Measurements from ENCODE around the gene TMEM109.

TMEM109 gene

DNA sequence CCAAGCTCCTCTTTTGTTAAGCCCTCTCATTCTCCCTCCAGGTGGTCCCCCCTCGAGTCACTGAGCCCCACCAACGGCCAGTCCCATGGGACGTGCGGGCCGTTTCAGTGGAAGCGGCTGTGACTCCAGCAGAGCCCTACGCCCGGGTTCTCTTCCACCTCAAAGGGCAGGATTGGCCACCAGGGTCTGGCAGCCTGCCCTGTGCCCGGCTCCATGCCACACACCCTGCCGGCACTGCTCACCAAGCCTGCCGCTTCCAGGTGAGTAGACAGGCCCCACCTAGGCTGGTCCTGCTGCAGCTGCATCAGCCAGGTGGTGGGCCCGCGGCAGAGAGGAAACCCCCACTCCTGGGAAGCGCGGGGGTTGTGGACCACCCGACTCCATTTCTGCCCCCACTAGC is 13.6 kb downstream of the TMEM109 start:
- DNase-seq = no peak

DNA sequence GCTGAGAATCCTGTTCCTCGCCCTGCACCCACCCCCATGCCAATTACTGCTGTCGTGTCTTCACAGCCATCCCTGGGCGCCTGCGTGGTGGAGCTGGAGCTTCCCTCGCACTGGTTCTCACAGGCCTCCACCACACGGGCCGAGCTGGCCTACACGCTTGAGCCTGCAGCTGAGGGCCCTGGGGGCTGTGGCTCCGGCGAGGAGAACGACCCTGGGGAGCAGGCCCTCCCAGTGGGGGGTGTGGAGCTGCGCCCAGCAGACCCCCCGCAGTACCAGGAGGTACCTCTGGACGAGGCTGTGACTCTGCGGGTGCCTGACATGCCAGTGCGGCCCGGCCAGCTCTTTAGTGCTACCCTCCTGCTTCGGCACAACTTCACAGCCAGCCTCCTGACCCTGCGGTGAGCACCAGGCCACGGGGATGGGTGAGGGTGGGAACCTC is 14.6 kb downstream of the TMEM109 start:
- no peak for DNase-seq

DNA sequence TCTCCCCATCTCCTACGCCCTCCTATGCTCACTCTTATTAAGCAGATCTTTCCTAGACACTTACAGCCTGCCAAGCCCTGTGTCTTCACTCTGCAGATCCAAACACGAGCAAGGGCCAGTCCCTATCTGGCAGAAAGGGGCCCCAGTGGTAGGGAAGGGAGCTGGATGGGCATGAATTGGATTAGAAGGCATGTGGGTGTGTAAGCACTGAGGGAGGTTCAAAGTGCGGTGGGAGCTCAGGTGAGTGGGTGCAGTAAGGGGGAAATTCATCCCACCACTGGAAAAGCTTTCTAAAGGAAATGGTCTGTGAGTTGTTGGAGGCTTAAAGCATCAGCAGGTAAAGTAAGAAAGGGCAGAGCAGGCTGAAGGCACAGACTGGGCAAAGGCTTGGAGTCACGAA is 15.8 kb downstream of the TMEM109 start:
- no peak for DNase-seq

DNA sequence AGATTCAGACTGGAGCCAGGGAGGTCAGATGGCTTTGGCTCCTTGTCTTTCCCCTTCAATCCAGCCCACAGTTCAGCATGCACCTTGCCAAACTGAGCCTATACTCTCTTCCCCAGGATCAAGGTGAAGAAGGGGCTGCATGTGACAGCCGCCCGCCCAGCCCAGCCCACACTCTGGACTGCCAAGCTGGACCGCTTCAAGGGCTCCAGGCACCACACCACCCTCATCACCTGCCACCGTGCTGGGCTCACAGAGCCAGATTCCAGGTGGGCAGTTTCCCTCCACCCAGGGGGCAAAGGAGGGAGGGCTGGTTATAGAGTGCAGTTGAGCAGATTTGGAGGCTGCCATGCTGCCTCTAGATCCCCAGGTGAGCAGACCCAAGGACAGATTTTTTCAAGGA is 16.4 kb downstream of the TMEM109 start:
- DNase-seq = no peak

DNA sequence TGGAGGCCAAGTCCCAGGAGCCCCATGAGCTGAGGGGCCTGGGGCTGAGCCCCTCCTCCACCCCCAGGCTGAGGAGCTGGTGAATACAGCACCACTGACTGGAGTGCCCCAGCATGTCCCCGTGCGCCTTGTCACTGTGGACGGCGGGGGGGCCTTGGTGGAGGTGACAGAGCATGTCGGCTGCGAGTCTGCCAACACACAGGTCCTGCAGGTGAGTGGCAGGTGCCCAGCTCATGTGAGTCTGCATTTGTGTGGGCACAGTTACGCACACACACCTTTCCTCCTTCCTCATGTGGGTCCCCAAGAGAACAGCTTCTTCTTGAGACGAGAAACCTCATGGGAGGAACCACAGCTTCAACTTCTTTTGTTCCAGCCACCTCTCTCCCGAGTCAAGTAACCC is 18.0 kb downstream of the TMEM109 start:
- no peak for DNase-seq

DNA sequence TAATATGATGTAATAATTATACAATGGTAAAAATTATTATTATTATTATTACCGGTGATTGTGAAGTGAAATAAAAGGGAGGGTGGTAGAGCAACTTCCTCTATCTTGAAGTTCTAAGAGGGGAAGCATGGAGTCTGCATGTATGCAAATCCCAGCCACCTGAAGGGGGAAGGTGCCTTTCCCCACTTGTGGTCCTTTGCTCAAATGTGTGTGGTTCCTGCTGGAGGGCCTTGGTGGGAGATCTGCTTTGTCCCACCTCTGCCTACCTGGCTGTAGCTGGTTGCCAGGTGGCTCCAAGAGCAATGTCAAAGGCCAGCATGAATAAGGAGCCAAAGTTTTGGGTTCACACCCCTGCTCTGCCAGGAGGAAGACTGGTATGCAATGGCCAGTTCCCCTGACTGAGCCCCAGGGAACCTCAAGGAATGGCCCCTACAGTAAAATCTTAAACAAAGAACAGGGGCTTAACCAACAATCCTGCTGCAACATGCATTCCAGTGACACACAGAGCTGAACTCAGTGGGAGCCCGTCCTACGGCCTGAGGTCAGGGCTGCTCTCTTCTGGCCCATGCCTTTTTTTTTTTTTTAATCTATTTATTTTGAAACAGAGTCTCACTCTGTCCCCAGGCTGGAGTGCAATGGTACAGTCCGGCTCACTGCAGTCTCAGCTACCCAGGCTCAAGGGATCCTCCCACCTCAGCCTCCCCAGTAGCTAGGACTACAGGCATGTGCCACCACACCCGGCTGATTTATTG is 18.8 kb downstream of the TMEM109 start:
- no peak for DNase-seq

DNA sequence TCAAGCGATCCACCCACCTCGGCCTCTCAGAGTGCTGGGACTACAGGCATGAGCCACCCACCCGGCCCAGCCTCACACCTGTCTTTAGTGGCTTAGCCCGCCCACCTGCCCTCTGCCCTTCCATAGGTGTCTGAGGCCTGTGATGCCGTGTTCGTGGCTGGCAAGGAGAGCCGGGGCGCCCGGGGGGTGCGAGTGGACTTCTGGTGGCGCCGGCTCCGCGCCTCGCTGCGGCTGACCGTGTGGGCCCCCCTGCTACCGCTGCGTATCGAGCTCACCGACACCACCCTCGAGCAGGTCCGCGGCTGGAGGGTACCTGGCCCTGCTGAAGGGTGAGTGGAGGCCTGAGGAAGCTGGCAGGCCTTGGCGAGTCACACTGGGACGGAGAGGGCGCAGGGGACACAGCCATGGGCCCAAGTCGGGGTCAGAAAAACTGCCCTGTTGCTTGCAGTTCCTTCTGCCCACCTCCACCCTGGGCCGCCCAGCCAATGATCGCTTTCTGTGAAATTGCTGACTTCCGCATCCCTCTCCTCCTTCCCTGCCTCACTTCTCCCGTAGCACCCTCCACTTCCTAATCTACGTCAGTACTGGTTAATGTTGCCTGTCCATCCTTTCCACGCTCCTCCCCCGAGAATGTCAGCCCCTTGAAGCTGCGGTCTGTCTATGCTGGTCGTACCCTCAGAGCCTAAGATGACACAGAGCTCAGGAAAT is 19.6 kb downstream of the TMEM109 start:
- DNase-seq = no peak

DNA sequence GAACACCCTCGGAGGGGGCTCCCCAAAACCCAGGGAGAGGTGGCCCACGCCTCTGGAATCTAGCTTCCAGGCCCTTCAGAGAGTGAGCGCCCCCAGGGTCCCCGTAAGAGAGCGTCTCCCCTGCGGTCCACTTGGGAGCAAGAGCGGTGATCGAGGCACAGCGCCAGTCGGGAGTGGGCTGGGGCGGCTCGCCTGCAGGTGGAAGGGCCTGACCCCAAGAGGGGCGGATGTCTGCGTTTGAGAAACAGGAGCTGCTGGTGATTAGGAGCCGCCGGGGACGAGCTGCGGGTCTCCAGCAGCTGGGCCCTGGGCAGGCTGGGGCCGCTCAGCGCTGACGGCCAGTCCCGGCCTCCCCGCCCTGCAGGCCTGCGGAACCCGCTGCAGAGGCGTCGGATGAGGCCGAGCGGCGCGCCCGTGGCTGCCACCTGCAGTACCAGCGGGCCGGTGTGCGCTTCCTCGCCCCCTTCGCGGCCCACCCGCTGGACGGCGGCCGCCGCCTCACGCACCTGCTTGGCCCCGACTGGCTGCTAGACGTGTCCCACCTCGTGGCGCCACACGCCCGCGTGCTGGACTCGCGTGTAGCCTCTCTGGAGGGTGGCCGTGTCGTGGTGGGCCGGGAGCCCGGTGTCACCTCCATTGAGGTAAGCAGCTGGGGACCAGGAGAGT is 20.3 kb downstream of the TMEM109 start:
- DNase-seq = no peak

DNA sequence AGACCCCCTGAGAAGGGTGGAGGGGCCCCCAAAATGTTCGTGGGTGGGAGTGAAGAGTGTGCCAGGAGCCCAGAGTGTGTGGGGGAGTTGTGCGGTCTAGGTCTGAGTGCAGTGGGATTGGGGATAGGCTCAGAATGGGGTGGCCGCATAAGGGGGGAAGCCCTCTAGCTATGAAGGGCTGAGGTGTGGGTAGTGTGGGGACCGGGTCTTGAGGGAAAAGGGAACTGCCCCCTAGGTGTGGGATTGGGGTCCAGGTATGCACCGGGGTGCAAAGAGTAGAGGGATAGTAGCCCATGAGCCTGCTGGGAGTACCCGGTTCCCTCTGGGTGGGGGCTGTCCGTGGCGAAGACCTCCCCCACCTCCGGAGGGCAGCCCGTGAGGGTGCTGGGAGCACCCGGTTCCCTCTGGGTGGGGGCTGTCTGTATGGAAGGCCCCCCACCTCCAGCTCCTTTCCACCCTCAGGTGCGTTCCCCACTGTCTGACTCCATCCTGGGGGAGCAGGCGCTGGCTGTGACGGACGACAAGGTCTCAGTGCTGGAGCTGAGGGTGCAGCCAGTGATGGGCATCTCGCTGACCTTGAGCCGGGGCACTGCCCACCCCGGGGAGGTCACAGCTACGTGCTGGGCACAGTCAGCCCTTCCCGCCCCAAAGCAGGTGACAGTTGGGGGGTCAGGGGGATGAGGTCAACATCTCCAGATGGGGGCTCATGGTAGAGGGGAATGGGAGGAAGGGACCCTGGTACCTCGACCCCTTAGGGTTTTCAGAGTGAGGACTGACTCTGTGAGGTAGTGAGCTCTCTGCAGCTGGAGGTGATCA is 21.0 kb downstream of the TMEM109 start:
- DNase-seq = no peak

DNA sequence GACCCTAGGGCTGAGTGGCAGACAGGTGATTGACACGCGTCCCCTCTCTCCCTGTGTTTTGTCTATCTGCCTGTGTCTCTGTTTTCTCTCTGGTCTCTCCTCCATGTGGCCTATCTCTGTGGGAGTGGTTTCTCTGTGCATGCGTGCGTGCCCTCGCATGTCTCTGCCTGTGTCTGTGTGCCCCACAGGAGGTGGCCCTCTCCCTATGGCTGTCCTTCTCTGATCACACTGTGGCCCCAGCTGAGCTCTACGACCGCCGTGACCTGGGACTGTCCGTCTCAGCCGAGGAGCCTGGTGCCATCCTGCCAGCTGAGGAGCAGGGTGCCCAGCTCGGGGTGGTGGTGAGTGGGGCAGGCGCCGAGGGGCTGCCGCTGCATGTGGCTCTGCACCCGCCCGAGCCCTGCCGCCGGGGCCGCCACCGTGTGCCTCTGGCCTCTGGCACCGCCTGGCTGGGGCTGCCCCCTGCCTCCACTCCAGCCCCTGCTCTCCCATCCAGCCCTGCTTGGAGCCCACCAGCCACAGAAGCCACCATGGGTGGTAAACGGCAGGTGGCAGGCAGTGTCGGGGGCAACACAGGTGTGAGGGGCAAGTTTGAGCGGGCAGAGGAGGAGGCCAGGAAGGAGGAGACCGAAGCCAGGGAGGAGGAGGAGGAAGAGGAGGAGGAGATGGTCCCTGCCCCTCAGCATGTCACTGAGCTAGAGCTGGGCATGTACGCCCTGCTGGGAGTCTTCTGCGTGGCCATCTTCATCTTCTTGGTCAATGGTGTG is 21.9 kb downstream of the TMEM109 start:
- DNase-seq = no peak

DNA sequence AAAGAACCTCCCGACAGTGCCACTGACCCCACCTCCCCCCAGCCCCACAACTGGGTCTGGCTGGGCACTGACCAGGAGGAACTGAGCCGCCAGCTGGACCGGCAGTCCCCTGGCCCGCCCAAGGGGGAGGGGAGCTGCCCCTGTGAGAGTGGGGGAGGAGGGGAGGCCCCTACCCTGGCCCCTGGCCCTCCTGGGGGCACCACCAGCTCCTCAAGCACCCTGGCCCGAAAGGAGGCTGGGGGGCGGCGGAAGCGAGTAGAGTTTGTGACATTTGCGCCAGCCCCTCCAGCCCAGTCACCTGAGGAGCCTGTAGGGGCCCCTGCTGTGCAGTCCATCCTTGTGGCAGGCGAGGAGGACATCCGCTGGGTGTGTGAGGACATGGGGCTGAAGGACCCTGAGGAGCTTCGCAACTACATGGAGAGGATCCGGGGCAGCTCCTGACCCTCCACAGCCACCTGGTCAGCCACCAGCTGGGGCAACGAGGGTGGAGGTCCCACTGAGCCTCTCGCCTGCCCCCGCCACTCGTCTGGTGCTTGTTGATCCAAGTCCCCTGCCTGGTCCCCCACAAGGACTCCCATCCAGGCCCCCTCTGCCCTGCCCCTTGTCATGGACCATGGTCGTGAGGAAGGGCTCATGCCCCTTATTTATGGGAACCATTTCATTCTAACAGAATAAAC is 22.6 kb downstream of the TMEM109 start:
- DNase-seq = no peak

DNA sequence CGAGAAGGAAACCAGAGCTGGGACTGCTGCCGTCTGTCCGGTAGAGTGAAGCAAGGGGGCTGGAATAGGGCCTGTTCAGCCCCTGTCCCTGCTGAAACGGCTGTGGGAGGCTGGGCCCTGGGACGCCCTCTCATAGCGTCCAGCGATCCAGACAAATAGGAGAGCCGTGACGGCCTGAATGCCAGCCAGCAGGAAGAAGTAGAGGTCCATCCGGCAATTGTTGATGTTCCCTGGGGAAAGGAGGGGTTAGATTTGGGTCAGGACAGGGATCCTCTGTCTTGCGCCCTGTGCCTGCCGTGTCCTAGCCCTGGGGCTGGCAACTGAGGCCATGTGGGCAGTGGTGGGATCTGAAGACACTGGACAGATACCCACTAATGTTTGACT is 23.2 kb downstream of the TMEM109 start:
- no peak for DNase-seq

DNA sequence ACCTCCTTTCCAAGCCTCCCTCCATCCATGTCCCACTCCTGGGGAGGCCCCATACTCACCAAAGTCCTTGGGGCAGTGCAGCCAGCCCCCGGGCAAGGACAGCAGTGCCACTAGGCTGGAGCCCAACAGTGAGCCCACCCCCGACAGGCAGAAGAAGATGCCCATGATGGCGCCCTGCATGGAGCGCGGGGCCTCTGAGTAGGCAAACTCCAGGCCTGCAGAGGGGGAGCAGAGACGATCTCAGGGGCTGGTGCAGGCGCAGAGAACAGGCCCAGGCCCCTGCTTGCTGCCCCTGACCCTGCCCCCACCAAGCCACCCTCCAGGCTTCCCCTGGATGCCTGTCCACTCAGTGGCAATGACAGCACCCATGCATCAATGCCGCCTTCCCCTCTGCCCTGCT is 23.9 kb downstream of the TMEM109 start:
- no peak for DNase-seq

DNA sequence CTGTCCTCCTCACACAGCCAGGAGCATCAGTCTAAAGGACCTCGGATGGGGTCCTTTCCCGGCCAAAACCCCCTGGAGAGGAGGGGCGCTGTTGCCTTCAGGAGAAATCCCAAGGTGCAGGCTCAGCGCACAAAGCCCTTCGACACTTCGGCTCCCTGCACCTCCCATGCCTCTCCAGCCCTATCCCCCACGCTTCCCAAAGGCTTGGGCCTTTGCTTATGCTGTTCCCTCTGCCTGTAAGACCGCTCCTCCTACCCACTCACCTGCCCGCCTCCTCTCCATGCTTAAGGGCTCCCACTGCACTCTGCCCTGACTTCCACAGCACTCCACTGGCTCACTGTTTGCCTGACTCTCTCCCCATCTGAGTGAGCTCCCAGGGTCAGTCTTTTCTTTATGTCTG is 24.5 kb downstream of the TMEM109 start:
- no peak for DNase-seq

DNA sequence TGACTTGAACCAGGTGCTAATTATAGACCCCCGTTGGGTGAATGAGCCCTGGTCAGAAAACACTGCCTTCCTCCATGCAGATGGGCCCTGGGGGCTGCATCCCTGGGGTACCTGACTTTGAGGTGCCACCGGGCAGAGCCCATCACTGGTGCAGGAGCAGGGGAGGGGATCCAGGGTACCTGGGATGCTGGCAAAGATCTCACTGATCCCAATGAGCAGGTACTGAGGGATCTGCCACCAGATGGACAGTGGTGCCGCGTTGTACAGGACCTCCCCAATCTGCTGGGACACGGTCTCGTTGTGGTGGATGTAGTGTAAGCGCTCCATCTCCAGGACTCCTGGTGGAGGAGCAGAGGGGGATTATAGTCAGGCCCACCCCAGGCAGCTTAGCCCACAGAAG is 25.3 kb downstream of the TMEM109 start:
- no peak for DNase-seq

DNA sequence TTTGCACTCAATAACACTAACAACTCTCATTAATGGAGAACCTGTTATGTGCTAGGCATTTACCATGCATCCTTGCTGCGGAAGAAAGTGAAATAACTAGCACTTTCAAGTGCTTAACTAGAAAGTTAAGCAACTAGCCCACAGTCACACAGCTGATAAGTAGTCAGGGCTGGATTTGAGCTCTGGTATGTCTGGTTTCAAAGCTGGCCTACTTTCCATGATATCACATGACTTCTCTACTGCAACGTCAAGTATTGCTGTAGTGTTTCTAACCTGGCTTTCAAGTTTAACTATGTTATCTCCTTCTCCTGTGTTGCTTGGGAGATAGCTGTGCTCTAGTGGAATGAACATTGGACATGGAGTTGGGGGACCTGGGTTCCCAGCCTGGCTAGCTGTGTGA is 25.9 kb downstream of the TMEM109 start:
- DNase-seq = no peak

DNA sequence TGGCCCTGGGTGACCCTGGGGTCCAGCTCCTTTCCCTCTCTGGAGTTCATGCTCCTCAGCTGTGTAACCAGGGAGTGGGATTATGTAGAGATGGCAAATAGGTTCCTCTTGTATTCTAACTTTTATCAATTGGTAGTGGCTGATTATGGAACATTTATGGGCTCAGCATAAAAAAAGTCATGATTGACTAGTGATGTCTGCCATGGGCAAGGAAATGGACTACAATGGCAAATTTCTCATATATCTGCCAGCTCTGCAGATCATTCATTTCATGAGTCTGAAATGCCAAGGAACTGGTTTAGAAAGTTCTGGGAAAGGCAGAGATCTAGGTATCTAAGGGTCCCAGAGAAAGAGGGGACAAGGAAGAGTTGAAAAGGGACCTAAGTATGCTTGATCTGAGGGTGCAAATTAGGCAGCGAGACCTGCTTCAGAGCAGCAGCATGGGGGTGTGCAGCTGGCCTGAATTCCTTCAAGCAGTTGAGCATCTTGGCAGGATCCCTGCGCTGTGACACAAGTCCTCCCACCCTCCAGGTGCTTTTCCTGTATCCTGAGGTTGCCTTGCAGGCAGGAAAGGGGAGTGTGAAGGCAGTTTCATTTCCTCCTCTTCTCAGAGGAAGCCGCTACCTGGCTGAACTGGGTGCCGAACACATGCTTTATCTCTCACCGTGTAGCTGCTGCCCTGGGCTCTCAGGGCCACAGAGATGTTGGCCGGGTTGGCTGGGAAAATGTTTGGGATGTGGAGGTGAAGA is 27.6 kb downstream of the TMEM109 start:
- DNase-seq = no peak

DNA sequence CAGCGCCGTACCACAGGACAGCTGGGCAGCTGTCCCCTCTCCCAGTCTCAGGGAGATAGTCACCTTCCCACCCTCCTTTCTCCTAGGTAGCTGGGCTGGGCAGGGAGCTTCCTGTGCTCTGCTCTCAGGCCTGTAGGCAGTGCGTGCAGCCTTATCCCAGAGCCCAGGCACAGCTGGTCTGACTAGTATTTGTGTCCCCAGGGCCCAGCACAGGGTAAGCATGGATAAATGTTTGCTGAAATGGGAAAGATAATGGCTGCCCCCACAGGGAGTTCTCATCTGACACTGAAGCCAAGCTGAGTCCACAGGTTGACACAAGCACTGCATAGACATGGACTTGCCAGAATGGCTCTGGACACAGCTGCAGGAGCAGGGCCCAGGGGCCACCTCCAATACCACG is 28.3 kb downstream of the TMEM109 start:
- DNase-seq = no peak

DNA sequence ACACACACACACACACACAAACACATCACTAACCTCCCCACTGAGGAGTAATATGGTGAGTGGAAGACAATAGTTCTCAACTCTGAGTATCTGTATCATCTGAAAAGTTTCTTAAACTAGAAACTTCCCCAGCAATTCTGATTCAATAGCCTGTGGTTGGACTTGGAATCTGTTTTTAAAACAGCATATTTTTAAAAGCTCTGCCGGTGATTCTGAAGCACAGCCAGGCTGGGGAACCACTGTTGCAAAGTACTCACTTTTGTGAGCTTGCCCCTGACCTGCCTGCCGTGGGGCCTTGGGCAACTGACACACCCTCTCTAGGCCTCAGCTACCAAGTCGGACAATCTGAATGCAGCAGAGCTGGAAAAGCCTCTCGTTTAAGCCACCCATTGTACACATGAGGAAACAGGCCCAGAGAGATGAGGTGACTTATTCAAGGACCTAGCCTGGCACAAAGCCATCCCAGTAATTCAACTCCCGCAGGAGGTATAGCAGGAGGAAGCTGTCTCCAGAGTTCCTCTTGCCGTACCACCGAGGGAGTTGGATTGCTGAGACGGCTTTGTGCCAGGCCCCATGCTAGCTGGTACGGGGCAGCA is 29.1 kb downstream of the TMEM109 start:
- DNase-seq = no peak

DNA sequence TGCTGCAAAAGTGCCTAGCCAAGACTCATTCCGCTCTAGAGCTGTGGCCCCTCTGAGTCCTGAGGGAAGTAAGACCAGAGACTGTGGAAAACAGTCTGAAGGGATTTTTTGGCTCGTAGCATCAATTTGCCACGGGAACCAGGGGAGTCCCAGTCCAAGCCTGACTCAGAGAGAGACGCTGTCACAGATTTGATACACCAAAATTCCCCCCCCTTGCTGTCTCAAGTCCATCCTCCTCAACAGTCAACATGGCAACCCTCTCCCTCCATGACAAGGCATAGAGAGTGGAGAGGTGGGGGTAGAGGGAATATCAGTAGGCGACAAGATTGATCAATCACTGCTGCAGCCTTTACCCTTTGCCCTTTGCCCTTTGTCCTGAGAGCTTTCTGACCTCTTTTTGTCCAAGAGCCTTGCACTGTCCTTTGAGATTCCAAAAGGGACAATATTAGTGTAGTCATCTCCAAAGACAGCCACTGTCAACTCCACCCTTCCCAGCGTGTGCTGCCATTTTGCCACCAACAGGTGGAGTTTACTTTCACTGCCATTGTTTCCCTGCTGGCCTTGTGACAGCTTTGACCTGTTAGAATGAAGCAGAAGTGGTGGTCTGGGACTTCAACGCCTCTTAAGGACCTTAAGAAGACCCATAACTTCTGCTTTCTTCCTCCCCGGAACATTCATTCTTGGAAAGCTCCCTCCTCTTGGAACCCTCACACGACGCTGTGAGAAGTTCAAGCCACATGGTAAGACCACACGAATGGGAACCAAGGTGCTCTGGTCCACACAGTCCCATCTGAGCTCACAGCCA is 30.7 kb downstream of the TMEM109 start:
- no peak for DNase-seq
